ENCODE data around the gene CNOT6. TPM values are rescaled to one million over a fixed set of nuclear protein-coding genes. Genes with fewer than 3 reads are reported as not detected.

Gene CNOT6
- total RNA-seq, 1 donor from 2014 or later, result 21.7 TPM

DNA sequence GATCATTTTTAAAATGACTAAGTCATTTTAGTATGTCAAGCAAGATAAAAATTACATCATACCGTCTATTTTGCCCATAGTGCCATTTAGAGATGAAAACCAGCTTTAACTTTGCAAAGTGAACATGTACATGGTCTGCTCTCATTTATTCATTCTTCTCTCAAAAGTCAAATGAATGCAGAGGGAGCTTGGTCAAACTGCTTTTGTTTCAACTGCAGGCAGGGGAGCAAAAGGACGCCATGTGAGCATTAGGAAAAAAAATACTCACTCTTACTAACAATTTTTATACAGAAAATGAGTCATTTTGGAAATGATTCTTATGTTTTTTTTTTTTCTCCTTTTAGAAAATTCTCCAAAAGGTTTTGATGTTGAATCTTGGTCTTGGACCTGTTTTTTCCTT is 81.4 kb downstream of the CNOT6 start:
- H3K27me3 ChIP-seq, result no peaks in the 10 kb centered on the region
- DNase-seq, result no peak
- no peak for ATAC-seq
- no peak overlapping the region for H3K27ac ChIP-seq
- no peaks in the 10 kb centered on the region for H3K9me3 ChIP-seq
- no peak overlapping the region for H3K4me3 ChIP-seq
- TF ChIP-seq, protein P1, sequence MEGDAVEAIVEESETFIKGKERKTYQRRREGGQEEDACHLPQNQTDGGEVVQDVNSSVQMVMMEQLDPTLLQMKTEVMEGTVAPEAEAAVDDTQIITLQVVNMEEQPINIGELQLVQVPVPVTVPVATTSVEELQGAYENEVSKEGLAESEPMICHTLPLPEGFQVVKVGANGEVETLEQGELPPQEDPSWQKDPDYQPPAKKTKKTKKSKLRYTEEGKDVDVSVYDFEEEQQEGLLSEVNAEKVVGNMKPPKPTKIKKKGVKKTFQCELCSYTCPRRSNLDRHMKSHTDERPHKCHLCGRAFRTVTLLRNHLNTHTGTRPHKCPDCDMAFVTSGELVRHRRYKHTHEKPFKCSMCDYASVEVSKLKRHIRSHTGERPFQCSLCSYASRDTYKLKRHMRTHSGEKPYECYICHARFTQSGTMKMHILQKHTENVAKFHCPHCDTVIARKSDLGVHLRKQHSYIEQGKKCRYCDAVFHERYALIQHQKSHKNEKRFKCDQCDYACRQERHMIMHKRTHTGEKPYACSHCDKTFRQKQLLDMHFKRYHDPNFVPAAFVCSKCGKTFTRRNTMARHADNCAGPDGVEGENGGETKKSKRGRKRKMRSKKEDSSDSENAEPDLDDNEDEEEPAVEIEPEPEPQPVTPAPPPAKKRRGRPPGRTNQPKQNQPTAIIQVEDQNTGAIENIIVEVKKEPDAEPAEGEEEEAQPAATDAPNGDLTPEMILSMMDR (IDR thresholded peaks at IDR 0.05), result no peak
- peaks cover 54% of the 10 kb centered on the region for H3K36me3 ChIP-seq
- no peaks in the 10 kb centered on the region for H3K4me1 ChIP-seq
- intact Hi-C loops (cut with DNase I), result no loop called here

DNA sequence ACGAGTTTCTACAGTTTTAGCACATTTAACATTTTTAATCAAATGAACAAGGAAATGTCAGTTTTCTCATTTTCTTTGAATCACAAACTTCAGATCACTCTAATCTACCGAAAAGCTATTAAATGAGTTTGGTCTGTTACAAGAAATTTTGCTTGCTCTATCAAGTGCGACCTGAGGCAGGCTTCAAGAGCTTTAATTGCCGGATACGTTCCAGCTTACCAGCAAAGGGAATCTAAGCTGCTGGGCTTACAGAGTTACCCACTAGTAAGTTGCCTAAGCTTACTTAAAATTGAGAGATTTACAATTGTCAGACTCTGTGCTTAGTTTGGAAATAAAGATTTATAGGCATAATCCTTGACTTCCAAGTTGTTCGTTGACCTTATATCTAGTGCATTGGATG is 86.5 kb downstream of the CNOT6 start:
- TF ChIP-seq, protein P1 (IDR thresholded peaks at IDR 0.05), result no peak
- Histone ChIP-seq H3K27me3 (no peaks in the 10 kb centered on the region), H3K4me3 (no peak overlapping the region), H3K4me1 (no peaks in the 10 kb centered on the region), H3K36me3 (peaks cover 18% of the 10 kb centered on the region), H3K27ac (no peak overlapping the region), H3K9me3 (no peaks in the 10 kb centered on the region)
- DNase-seq (no peak), ATAC-seq (no peak)
- intact Hi-C loops (cut with DNase I), result no loop called here

DNA sequence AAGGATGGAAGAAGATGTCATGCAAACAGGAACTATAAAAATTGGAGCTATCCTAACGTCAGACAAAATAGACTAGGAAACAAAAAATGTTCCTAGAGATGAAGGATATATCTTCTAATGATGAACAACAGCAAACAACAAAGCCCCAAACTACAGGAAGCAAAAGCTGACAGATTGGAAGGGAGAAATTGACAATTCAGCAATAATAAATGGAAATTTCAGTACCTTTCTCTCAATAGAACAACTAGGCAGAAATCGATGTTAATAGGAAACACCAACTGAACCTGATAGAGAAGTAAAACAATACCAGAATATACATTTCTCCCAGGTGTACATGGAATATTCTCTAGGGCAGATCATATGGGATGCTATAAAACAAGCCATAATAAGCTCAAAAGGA is 89.6 kb downstream of the CNOT6 start:
- DNase-seq (no peak), ATAC-seq (no peak)
- Histone ChIP-seq H3K4me3 (no peak overlapping the region), H3K27me3 (no peaks in the 10 kb centered on the region), H3K4me1 (no peaks in the 10 kb centered on the region), H3K27ac (no peak overlapping the region), H3K9me3 (no peaks in the 10 kb centered on the region), H3K36me3 (no peaks in the 10 kb centered on the region)
- TF ChIP-seq, protein P1 (IDR thresholded peaks at IDR 0.05), result no peak
- intact Hi-C loops (cut with DNase I), result no loop called here

DNA sequence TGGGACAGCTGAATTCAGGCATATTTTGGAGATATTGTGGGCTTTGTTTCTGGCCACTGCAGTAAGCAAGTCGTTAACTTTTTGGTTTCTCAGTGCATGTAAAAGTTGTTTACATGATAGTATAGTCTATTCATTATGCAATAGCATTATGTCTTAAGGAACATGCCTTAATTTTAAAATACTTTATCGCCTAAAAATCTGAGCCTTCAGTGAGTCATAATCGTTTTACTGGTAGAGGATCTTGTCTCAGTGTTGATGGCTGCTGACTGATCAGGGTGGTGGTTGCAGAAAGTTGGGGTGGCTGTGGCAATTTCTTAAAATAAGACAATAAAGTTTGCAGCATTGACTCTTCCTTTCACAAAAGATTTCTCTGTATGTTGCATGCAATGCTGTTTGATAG is 92.0 kb downstream of the CNOT6 start:
- no peak for ATAC-seq
- no peaks in the 10 kb centered on the region for H3K36me3 ChIP-seq
- H3K27ac ChIP-seq, result no peak overlapping the region
- TF ChIP-seq, protein P1 (IDR thresholded peaks at IDR 0.05), result no peak
- DNase-seq, result no peak
- H3K4me1 ChIP-seq, result peaks cover 12% of the 10 kb centered on the region
- no peaks in the 10 kb centered on the region for H3K9me3 ChIP-seq
- intact Hi-C loops (cut with DNase I), result no loop called here
- peaks cover 16% of the 10 kb centered on the region for H3K27me3 ChIP-seq
- no peak overlapping the region for H3K4me3 ChIP-seq

DNA sequence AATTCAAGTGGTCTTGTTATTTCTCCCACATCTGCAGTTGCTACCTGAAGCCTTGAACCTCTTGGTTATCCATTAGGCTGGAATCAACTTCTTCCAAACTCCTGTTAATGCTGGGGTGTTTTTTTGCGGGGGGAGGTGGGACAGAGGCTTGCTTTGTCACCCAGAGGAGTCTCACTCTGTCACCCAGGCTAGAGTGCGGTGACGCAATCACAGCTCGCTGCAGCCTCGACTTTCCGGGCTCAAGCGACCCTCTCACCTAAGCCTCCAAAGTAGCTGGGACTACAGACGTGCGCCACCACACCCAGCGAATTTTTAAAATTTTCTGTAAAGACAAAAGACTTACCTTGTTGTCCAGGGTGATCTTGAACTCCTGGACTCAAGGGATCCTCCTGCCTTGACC is 92.7 kb downstream of the CNOT6 start:
- intact Hi-C loops (cut with DNase I), result no loop called here
- TF ChIP-seq, protein P1 (IDR thresholded peaks at IDR 0.05), result no peak
- no peak overlapping the region for H3K4me3 ChIP-seq
- H3K9me3 ChIP-seq, result no peaks in the 10 kb centered on the region
- ATAC-seq (no peak), DNase-seq (no peak)
- H3K4me1 ChIP-seq, result peaks cover 17% of the 10 kb centered on the region
- no peaks in the 10 kb centered on the region for H3K36me3 ChIP-seq
- H3K27me3 ChIP-seq, result peaks cover 22% of the 10 kb centered on the region
- H3K27ac ChIP-seq, result no peak overlapping the region

All from upper lobe of right lung (tissue), 1 donor.